ENCODE data around the gene SOCS1. TPM values are rescaled to one million over a fixed set of nuclear protein-coding genes. Genes with fewer than 3 reads are reported as not detected.

The SOCS1 gene
- total RNA-seq, 4 donors from 2014 or later: 6.5 to 26.8 (median 18.0) TPM

GRCh38 chr16:11272921-11273720, 17.1 kb upstream of the SOCS1 start, which contains the start of gene PRM3:
PRM3 (minus strand) TSS chr16:11273629; CDS start chr16:11273595, 34 bp downstream.
- no peak for ATAC-seq (ENCODE audit: low FRiP score)
- no peak for TF ChIP-seq CTCF (IDR thresholded peaks at IDR 0.05)
- no peak for DNase-seq (ENCODE audit: low spot score)

- DNase-seq (ENCODE audit: low spot score) (no peak), ATAC-seq (ENCODE audit: low FRiP score) (no peak)
- TF ChIP-seq CTCF (IDR thresholded peaks at IDR 0.05): no peak
These were observed 16.5 kb upstream of the SOCS1 start for GRCh38 chr16:11272484-11272883.

- no peak for ATAC-seq (ENCODE audit: low FRiP score)
- no peak for DNase-seq (ENCODE audit: low spot score)
- no peak for TF ChIP-seq CTCF (IDR thresholded peaks at IDR 0.05)
These were observed 15.6 kb upstream of the SOCS1 start for GRCh38 chr16:11271610-11272009.

- TF ChIP-seq CTCF (IDR thresholded peaks at IDR 0.05): no peak
- DNase-seq (ENCODE audit: low spot score) (no peak), ATAC-seq (ENCODE audit: low FRiP score) (no peak)
These were observed 14.7 kb upstream of the SOCS1 start for GRCh38 chr16:11270602-11271162.

GRCh38 chr16:11268921-11269375, 12.9 kb upstream of the SOCS1 start, which contains the start of gene TNP2:
TNP2 (minus strand) TSS chr16:11269325; CDS start chr16:11269262, 63 bp downstream.
- no peak for TF ChIP-seq CTCF (IDR thresholded peaks at IDR 0.05)
- ATAC-seq (ENCODE audit: low FRiP score) (no peak), DNase-seq (ENCODE audit: low spot score) (no peak)

- DNase-seq (ENCODE audit: low spot score): no peak
- ATAC-seq (ENCODE audit: low FRiP score): no peak
- no peak for TF ChIP-seq CTCF (IDR thresholded peaks at IDR 0.05)
These were observed 9.1 kb upstream of the SOCS1 start for GRCh38 chr16:11265124-11265523.

Measured in omental fat pad (tissue), 4 donors.